ENCODE measurements around the gene NOTO.

NOTO gene

DNA sequence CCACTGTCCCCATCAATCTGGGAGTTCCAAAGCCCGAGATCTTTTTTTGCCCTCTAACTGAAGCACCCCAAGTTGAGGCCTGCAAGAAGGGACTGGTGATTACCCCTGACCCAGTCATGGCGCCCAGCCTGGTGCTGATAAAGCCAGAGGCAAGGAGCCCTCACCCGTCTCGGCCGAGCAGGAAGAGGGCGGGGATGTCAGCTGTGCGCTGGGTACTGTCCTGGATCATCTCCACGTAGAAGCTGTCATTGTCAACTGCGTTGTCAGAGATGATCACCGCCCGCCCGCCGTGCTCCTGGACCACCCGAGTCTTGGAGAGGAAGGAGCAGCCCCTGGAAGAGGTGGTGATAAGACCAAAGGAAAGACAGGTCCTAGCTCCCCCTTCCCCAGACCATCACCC lies 26.3 kb downstream of the NOTO start:
- Histone ChIP-seq H3K9me3 (ENCODE audit: severe bottlenecking) (no peaks in the 10 kb centered on the region), H3K4me3 (ENCODE audit: low read depth, low read length) (no peak overlapping the region), H3K27me3 (ENCODE audit: insufficient read depth, low read depth, severe bottlenecking) (no peaks in the 10 kb centered on the region), H3K36me3 (peaks cover 56% of the 10 kb centered on the region), H3K27ac (no peak overlapping the region)
- no peak for DNase-seq
- TF ChIP-seq, protein P1, sequence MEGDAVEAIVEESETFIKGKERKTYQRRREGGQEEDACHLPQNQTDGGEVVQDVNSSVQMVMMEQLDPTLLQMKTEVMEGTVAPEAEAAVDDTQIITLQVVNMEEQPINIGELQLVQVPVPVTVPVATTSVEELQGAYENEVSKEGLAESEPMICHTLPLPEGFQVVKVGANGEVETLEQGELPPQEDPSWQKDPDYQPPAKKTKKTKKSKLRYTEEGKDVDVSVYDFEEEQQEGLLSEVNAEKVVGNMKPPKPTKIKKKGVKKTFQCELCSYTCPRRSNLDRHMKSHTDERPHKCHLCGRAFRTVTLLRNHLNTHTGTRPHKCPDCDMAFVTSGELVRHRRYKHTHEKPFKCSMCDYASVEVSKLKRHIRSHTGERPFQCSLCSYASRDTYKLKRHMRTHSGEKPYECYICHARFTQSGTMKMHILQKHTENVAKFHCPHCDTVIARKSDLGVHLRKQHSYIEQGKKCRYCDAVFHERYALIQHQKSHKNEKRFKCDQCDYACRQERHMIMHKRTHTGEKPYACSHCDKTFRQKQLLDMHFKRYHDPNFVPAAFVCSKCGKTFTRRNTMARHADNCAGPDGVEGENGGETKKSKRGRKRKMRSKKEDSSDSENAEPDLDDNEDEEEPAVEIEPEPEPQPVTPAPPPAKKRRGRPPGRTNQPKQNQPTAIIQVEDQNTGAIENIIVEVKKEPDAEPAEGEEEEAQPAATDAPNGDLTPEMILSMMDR (IDR thresholded peaks at IDR 0.05; ENCODE audit: low read depth, low read length): no peak

DNA sequence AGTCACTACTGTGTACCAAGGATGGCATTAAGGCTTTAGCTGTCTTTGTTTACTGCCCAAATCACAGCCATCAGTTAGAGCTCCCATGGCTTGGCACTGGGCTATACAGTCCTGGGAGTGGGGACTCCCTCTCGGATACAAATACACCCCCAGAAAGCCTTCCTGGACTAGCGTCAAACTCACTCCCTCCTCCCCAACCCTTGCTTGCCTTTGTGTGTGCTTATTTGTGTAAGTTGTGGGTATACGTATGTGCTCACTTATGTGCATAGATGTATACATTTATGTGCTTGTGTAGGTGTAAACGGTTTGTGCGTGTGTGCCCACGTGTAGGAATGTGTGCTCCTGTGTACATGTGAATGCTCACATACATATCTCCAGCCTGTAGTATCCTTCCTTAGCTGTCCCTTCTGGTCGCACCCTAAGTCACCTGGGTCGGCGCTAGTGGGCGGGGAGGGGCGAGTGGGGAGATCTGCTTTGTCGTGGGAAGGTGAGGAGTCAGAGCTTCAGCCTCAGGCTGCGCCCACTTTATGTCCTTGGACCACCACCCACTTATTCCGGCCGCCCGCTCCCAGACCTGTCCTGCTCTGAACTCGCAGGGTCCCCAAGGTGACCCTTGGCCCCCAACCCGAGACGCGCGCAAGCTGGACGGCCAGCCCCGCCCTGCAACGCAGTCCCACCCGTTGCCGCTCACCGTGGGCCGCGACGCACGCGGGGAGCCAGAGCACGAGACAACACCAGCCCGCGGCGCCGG lies 30.2 kb downstream of the NOTO start:
- DNase-seq: peak; percentile 70
- Histone ChIP-seq H3K9me3 (ENCODE audit: severe bottlenecking) (no peaks in the 10 kb centered on the region), H3K36me3 (peaks cover 50% of the 10 kb centered on the region), H3K27ac (peak overlapping the region; percentile 82), H3K27me3 (ENCODE audit: insufficient read depth, low read depth, severe bottlenecking) (no peaks in the 10 kb centered on the region), H3K4me3 (ENCODE audit: low read depth, low read length) (peak overlapping the region; percentile 94)
- TF ChIP-seq, protein P1 (IDR thresholded peaks at IDR 0.05; ENCODE audit: low read depth, low read length): peak; percentile 46

- H3K36me3 ChIP-seq: peaks cover 48% of the 10 kb centered on the region
- peak within 1 kb of the TSS; percentile 94 for H3K4me3 ChIP-seq (ENCODE audit: low read depth, low read length)
- H3K9me3 ChIP-seq (ENCODE audit: severe bottlenecking): no peaks in the 10 kb centered on the region
- TF ChIP-seq, protein P1 (IDR thresholded peaks at IDR 0.05; ENCODE audit: low read depth, low read length): no peak
- H3K27me3 ChIP-seq (ENCODE audit: insufficient read depth, low read depth, severe bottlenecking): no peaks in the 10 kb centered on the region
- H3K27ac ChIP-seq: peak within 1 kb of the TSS; percentile 88
- peak; percentile 100 for DNase-seq
Measured at GRCh38 chr2:73233154-73233931, 31.0 kb downstream of the NOTO start, which contains the start of gene PRADC1. Gene PRADC1 (minus strand): TSS chr2:73233239. CDS start chr2:73233160, 79 bp downstream.

- peak; percentile 94 for DNase-seq
- TF ChIP-seq, protein P1 (IDR thresholded peaks at IDR 0.05; ENCODE audit: low read depth, low read length): no peak
- H3K4me3 ChIP-seq (ENCODE audit: low read depth, low read length): peak within 1 kb of the TSS; percentile 94
- no peaks in the 10 kb centered on the region for H3K27me3 ChIP-seq (ENCODE audit: insufficient read depth, low read depth, severe bottlenecking)
- peak within 1 kb of the TSS; percentile 88 for H3K27ac ChIP-seq
- H3K36me3 ChIP-seq: peaks cover 50% of the 10 kb centered on the region
- no peaks in the 10 kb centered on the region for H3K9me3 ChIP-seq (ENCODE audit: severe bottlenecking)
Measured at GRCh38 chr2:73233932-73234832, 31.8 kb downstream of the NOTO start, which contains the start of gene CCT7. Gene CCT7 (plus strand): TSS chr2:73234308. CDS start chr2:73234379, 71 bp downstream.

GRCh38 chr2:73235315-73236028 lies 33.1 kb downstream of the NOTO start:
- H3K4me3 ChIP-seq (ENCODE audit: low read depth, low read length): peak overlapping the region; percentile 94
- no peaks in the 10 kb centered on the region for H3K9me3 ChIP-seq (ENCODE audit: severe bottlenecking)
- H3K27ac ChIP-seq: no peak overlapping the region
- TF ChIP-seq, protein P1 (IDR thresholded peaks at IDR 0.05; ENCODE audit: low read depth, low read length): no peak
- DNase-seq: no peak
- no peaks in the 10 kb centered on the region for H3K27me3 ChIP-seq (ENCODE audit: insufficient read depth, low read depth, severe bottlenecking)
- H3K36me3 ChIP-seq: peaks cover 50% of the 10 kb centered on the region
